ENCODE measurements around the gene LRIG2.

Gene LRIG2

DNA sequence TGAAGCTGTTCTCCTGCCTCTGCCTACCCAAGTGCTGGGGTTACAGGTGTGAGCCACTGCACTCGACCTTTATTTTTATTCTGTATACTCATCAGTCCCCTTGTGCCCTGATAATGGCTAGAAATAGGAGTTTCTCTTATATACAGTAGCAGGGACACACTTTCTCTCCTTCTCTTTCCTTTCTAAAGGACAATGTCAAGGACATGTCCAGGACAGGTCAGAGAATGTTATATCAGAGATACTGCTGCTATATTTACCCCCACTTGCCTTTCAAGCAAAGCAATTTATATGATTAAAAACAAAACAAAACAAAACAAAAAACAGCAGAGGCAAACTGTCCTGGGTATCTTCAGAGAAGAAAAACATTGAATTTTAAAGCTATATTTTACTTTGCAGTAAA is 43.2 kb upstream of the LRIG2 start:
- H3K79me2 ChIP-seq (ENCODE audit: insufficient read depth, low read length) = no peaks in the 10 kb centered on the region
- no peak overlapping the region for H3K9ac ChIP-seq (ENCODE audit: low read length)
- no peak overlapping the region for H3K27ac ChIP-seq (ENCODE audit: low read depth, low read length, poor library complexity, severe bottlenecking)
- no peaks in the 10 kb centered on the region for H3K27me3 ChIP-seq (ENCODE audit: insufficient read depth, low read length)
- H3K9me3 ChIP-seq (ENCODE audit: low read length) = no peaks in the 10 kb centered on the region
- H3F3A ChIP-seq (ENCODE audit: insufficient read depth, low read length) = no peaks in the 10 kb centered on the region
- H2AFZ ChIP-seq (ENCODE audit: low read length) = no peak overlapping the region
- H3K4me2 ChIP-seq (ENCODE audit: low read length) = no peak overlapping the region
- no peaks in the 10 kb centered on the region for H4K20me1 ChIP-seq (ENCODE audit: insufficient read depth, low read length)
- TF ChIP-seq CTCF (IDR thresholded peaks at IDR 0.05; ENCODE audit: low read length) (no peak), EZH2 (IDR thresholded peaks at IDR 0.05; ENCODE audit: borderline replicate concordance, low read length) (no peak)
- no peaks in the 10 kb centered on the region for H3K4me1 ChIP-seq (ENCODE audit: insufficient read depth, low read length, severe bottlenecking)
- no peaks in the 10 kb centered on the region for H3K36me3 ChIP-seq (ENCODE audit: insufficient read depth, low read length)
- no peak overlapping the region for H3K4me3 ChIP-seq (ENCODE audit: low read depth, low read length, poor library complexity, severe bottlenecking)
- H3K9me2 ChIP-seq (ENCODE audit: low read depth, low read length) = no peaks in the 10 kb centered on the region

DNA sequence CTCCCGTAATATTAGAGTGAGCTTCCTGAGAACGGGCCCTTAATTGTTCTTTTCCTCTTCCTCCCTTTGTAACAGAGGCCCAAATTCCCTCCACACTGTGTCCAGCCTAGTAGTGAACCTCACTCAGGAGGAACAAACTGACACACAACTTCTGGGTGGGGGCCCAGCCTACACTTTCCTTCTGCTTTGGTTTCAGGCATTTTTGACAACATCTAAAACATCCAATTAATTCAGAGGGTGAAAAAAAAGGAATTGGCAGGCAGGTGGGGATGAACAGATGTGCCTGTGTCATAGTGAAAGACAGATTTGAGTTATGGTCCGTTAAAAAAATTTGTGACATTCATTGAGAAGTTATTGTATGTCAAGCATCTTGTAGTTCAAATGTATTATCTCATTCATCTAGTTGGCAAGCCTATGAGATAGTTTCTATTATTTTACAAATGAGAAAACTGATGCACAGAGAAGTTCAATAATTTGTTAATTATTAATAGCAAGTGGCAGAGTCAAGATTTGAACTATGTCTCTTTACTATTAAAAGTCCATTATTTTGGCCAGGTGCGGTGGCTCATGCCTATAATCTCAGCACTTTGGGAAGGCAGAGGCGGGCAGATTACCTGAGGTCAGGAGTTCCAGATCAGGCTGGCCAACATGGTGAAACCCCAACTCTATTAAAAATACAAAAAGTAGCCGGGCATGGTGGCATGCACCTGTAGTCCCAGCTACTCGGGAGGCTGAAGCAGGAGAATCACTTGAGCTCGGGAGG is 41.6 kb upstream of the LRIG2 start:
- Histone ChIP-seq H4K20me1 (ENCODE audit: insufficient read depth, low read length) (no peaks in the 10 kb centered on the region), H3K4me3 (ENCODE audit: low read depth, low read length, poor library complexity, severe bottlenecking) (no peak overlapping the region), H3K27me3 (ENCODE audit: insufficient read depth, low read length) (no peaks in the 10 kb centered on the region), H3K36me3 (ENCODE audit: insufficient read depth, low read length) (no peaks in the 10 kb centered on the region), H3K4me1 (ENCODE audit: insufficient read depth, low read length, severe bottlenecking) (no peaks in the 10 kb centered on the region), H3K9me3 (ENCODE audit: low read length) (no peaks in the 10 kb centered on the region), H2AFZ (ENCODE audit: low read length) (no peak overlapping the region), H3F3A (ENCODE audit: insufficient read depth, low read length) (no peaks in the 10 kb centered on the region), H3K79me2 (ENCODE audit: insufficient read depth, low read length) (no peaks in the 10 kb centered on the region), H3K9me2 (ENCODE audit: low read depth, low read length) (no peaks in the 10 kb centered on the region), H3K4me2 (ENCODE audit: low read length) (no peak overlapping the region), H3K9ac (ENCODE audit: low read length) (no peak overlapping the region), H3K27ac (ENCODE audit: low read depth, low read length, poor library complexity, severe bottlenecking) (no peak overlapping the region)
- TF ChIP-seq EZH2 (IDR thresholded peaks at IDR 0.05; ENCODE audit: borderline replicate concordance, low read length) = no peak
- no peak for TF ChIP-seq CTCF (IDR thresholded peaks at IDR 0.05; ENCODE audit: low read length)

- H3K9ac ChIP-seq (ENCODE audit: low read length) = no peak overlapping the region
- no peaks in the 10 kb centered on the region for H4K20me1 ChIP-seq (ENCODE audit: insufficient read depth, low read length)
- no peak overlapping the region for H3K4me2 ChIP-seq (ENCODE audit: low read length)
- no peaks in the 10 kb centered on the region for H3K4me1 ChIP-seq (ENCODE audit: insufficient read depth, low read length, severe bottlenecking)
- H3K36me3 ChIP-seq (ENCODE audit: insufficient read depth, low read length) = no peaks in the 10 kb centered on the region
- H2AFZ ChIP-seq (ENCODE audit: low read length) = no peak overlapping the region
- H3K27ac ChIP-seq (ENCODE audit: low read depth, low read length, poor library complexity, severe bottlenecking) = no peak overlapping the region
- H3K4me3 ChIP-seq (ENCODE audit: low read depth, low read length, poor library complexity, severe bottlenecking) = no peak overlapping the region
- H3K27me3 ChIP-seq (ENCODE audit: insufficient read depth, low read length) = no peaks in the 10 kb centered on the region
- no peaks in the 10 kb centered on the region for H3K9me3 ChIP-seq (ENCODE audit: low read length)
- TF ChIP-seq EZH2 (IDR thresholded peaks at IDR 0.05; ENCODE audit: borderline replicate concordance, low read length) (no peak), CTCF (IDR thresholded peaks at IDR 0.05; ENCODE audit: low read length) (no peak)
- no peaks in the 10 kb centered on the region for H3K9me2 ChIP-seq (ENCODE audit: low read depth, low read length)
- no peaks in the 10 kb centered on the region for H3K79me2 ChIP-seq (ENCODE audit: insufficient read depth, low read length)
- no peaks in the 10 kb centered on the region for H3F3A ChIP-seq (ENCODE audit: insufficient read depth, low read length)
Observed at GRCh38 chr1:113035086-113035485, 37.9 kb upstream of the LRIG2 start.

Measured in OCI-LY1 (cell line).